GM21390 (cell line): Measurements from ENCODE around the gene MYO1E.

Source experiments
- ATAC-seq: cut with Tn5 transposase; IDR thresholded peaks from one replicate; pipeline ENCODE4 v1.9.1; 2021; ENCODE audit not compliant: unreplicated experiment

MYO1E gene

GRCh38 chr15:59104912-59105732 is 267.5 kb downstream of the MYO1E start, which contains the start of gene CCNB2:
Gene CCNB2 (plus strand): TSS chr15:59105146. CDS start chr15:59105269, 123 bp downstream.
- ATAC-seq, result peak; percentile 96

DNA sequence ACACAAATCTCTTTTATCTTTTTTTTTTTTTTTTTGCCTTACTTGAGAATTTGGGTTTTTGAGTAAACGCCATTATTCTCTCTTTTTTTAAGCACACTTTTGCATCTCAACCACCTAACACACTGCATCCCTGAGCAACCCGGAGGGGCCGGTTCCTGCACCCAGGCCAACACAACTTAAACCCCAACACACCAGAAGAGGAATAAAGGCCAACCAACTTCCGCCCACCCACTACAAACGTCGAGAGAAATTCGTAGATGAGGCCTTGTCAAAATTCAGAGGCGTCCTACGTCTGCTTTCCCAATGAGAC is 268.1 kb downstream of the MYO1E start:
- peak; percentile 39 for ATAC-seq

DNA sequence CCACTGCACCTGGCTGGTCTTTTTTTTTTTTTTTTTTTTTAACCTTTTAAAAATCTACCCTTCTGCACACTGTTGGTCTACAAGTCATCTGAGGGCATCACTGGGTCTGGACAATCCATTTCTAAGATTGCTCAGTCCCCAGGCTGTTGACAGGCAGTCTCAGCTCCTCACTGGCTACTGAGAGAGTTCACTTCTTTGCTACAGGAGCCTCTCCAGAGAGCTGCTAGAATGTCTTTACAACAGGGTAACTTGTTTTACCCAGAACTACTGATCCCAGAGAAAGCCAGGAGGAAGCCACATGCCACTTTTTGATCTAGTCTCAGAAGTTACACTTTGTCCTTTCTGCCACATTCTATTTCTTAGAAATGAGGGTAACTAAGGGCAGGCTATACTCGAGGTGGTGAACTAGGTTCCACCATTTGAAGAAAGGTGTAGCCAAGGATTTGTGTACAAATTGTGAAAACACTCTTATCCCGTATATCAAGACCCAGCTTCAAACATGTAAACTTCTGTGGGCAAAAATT is 273.4 kb downstream of the MYO1E start:
- no peak for ATAC-seq

DNA sequence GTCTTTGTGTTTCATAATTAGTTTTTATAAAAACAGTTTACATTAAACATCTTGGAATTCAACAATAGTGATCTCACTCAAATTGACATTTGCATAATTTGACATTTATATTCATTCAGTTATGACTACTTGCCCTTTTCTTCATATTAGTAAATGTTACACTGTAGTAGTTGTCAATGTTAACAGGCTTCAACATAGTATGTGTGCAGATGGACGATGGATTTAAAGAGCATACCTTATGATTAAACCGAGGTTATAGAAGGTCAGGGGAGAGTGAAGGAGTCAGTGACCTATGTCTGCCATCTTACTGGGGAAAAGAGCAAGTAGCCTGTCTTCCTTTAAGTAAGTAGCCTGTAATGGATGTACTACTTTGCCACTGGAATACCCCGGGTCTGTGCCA is 276.2 kb downstream of the MYO1E start:
- ATAC-seq, result no peak

DNA sequence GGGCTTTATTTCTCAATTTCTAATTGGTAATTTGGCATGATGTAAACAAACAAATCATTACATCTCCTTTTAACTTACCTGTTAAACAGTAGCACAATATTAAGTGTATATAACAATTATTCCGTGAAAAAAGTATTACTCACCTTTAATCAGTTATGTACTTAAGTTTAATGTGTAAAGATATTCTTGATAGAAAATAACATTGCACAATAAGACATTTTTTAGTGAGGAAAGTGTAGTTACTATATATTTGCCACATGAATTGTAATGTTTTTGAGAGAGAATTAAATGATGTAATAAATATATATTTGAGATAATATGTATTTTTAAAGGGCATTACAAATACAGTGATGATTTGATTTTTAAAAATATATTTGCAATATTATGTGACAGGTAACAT is 278.6 kb downstream of the MYO1E start:
- no peak for ATAC-seq

DNA sequence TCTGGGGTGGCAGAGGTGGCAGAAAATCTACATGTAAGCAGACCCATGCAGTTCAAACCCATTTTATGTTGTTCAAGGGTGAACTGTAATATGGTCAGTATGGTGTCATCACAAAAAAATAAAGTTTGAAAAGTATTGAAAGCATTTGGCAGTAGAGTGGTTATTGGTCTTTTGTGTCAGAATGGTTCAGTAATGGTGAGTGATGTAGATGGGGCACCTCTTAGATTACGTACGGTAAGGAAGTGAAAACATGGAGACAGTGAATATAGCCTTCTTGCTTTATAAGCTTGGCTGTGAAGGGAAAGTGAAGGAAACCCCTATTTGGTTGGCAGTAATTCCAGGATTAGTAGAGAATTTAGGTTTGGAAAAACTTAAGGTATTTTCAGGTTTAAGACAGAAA is 284.9 kb downstream of the MYO1E start:
- no peak for ATAC-seq
